Transverse colon (tissue), 4 donors: ENCODE measurements around the gene MRPL37. TPM values are rescaled to one million over a fixed set of nuclear protein-coding genes. Genes with fewer than 3 reads are reported as not detected.

Experiments
- DNase-seq: peaks from one replicate; pipeline ENCODE4 v3.0.0-alpha.2; 2019
- H3K27ac ChIP-seq, 4 donors: fragments of 200-600 bp; sonication (generic); 2 replicates each; pipeline ENCODE4 v1.5.1; 2016 to 2018; ENCODE audit warnings: inconsistent platforms in 4 of 4
- H3K27me3 ChIP-seq: fragments of 200-600 bp; sonication (generic); 2 replicates; pipeline ENCODE4 v1.5.1; 2017; ENCODE audit warnings: inconsistent platforms
- H3K36me3 ChIP-seq, 4 donors: fragments of 200-600 bp; sonication (generic); 2 replicates each; pipeline ENCODE4 v1.5.1; 2017 to 2019; ENCODE audit warnings: inconsistent platforms in 4 of 4
- H3K4me1 ChIP-seq, 4 donors: fragments of 200-600 bp; sonication (generic); 2 replicates each; pipeline ENCODE4 v1.5.1; 2017 to 2020; ENCODE audit warnings: inconsistent platforms in 4 of 4
- H3K4me3 ChIP-seq, 4 donors: fragments of 200-600 bp; sonication (generic); 1 replicate in 1 of 4; 2 replicates in 3 of 4; pipeline versions ENCODE4 v1.5.1 to v1.6.1; 2017 to 2019; ENCODE audit warnings: inconsistent platforms in 4 of 4
- H3K9me3 ChIP-seq, 2 donors: fragments of 200-600 bp; sonication (generic); 2 replicates each; pipeline ENCODE4 v1.5.1; 2017 to 2019; ENCODE audit warnings: inconsistent platforms in 2 of 2
- EP300 ChIP-seq: sonication (generic); formaldehyde crosslinking; IDR thresholded peaks from one replicate; pipeline ENCODE4 v1.6.1; 2017; ENCODE audit warnings: antibody characterized with exemption, low read depth
- POLR2A ChIP-seq: fragments of 450-650 bp; IDR thresholded peaks from one replicate; pipeline ENCODE4 v1.6.1; 2016; ENCODE audit warnings: antibody characterized with exemption, mild to moderate bottlenecking, moderate library complexity
- POLR2AphosphoS5 ChIP-seq, 3 donors: sonication (generic); formaldehyde crosslinking; IDR thresholded peaks; one replicate each; pipeline ENCODE4 v1.6.1; 2016; ENCODE audit warnings: antibody characterized with exemption in 3 of 3
- WGBS, 2 donors: methylation state at CpG; one replicate each; pipeline ENCODE4 v1.1.5; 2018; ENCODE audit warnings: low coverage in 1 of 2; 5-methylcytosine and 5-hydroxymethylcytosine counted together
- in situ Hi-C, 4 donors: fragments of 200-750 bp; cut with MboI; loops; one replicate each; pipeline versions ENCODE4 v1.15.0 to v1.15.1; 2017; ENCODE audit warnings: low sequenced_read_pairs in 3 of 4, low pct_ligation_motif_present in 1 of 4, low pct_unique_long_range_greater_than_20kb in 1 of 4
- intact Hi-C: fragments of 100-400 bp; cut with DNase I; formaldehyde crosslinking; loops from one replicate; pipeline ENCODE4 v1.15.1; 2023; ENCODE audit warnings: low total_unique reads
- total RNA-seq, 4 donors: library from RNA; depleted of rRNA; stranded (reverse); fragments of >200 nt; gene quantifications; one replicate each; pipeline ENCODE4 v1.1.0, GENCODE V29; 2016
- TF ChIP-seq, protein P1 (sequence below), 5 experiments: fragments of 200-600 bp in 3 of 5; fragments of 450-650 bp in 2 of 5; sonication (generic) in 3 of 5; IDR thresholded peaks; 1 replicate in 2 of 5; 2 replicates in 3 of 5; pipeline ENCODE4 v1.5.1; 2016 to 2017; ENCODE audit warnings: antibody characterized with exemption in 5 of 5, inconsistent platforms in 3 of 5, mild to moderate bottlenecking in 2 of 5, moderate library complexity in 1 of 5

The MRPL37 gene
- total RNA-seq, 4 donors from 2014 or later: 9.7 to 122 (median 57.8) TPM

DNA sequence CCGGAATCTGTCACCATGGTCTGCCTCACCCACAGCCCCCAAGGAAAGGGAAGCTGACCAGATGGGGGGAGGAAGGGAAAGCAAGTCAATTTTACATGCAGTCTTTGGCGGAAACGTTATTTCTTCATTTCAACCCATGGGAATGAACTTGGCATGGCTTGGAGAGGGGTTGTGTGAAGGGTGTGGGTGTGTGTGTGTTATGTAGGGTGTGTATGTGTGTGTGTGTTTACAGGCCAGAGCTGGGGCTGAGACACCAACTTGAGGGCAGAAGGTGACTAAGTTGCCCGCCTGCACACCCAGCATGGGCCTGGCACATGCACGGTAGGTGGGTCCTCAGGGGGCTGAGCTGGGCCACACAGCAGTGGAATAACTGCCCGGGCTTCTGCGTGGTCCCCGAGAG lies 65.2 kb downstream of the MRPL37 start:
- 87% methylated on average over 8 of the region's 8 CpGs; no CpG with 5 or more reads in 1 of the 2 donors for WGBS, 2 donors
- H3K4me1 ChIP-seq: peaks cover 0 to 19% (median 13%) of the 10 kb centered on the region in 4 donors
- no peak for TF ChIP-seq POLR2AphosphoS5 (IDR thresholded peaks at IDR 0.05)
- no peak for TF ChIP-seq POLR2A
- TF ChIP-seq EP300: no peak
- TF ChIP-seq, protein P1, sequence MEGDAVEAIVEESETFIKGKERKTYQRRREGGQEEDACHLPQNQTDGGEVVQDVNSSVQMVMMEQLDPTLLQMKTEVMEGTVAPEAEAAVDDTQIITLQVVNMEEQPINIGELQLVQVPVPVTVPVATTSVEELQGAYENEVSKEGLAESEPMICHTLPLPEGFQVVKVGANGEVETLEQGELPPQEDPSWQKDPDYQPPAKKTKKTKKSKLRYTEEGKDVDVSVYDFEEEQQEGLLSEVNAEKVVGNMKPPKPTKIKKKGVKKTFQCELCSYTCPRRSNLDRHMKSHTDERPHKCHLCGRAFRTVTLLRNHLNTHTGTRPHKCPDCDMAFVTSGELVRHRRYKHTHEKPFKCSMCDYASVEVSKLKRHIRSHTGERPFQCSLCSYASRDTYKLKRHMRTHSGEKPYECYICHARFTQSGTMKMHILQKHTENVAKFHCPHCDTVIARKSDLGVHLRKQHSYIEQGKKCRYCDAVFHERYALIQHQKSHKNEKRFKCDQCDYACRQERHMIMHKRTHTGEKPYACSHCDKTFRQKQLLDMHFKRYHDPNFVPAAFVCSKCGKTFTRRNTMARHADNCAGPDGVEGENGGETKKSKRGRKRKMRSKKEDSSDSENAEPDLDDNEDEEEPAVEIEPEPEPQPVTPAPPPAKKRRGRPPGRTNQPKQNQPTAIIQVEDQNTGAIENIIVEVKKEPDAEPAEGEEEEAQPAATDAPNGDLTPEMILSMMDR (IDR thresholded peaks at IDR 0.05): no peak
- no peak for DNase-seq
- no peaks in the 10 kb centered on the region for H3K36me3 ChIP-seq
- no peak overlapping the region for H3K27ac ChIP-seq
- H3K9me3 ChIP-seq: no peaks in the 10 kb centered on the region
- in situ Hi-C loops: no loop called here
- no peaks in the 10 kb centered on the region for H3K27me3 ChIP-seq
- no peak overlapping the region for H3K4me3 ChIP-seq
- intact Hi-C loops: no loop called here

DNA sequence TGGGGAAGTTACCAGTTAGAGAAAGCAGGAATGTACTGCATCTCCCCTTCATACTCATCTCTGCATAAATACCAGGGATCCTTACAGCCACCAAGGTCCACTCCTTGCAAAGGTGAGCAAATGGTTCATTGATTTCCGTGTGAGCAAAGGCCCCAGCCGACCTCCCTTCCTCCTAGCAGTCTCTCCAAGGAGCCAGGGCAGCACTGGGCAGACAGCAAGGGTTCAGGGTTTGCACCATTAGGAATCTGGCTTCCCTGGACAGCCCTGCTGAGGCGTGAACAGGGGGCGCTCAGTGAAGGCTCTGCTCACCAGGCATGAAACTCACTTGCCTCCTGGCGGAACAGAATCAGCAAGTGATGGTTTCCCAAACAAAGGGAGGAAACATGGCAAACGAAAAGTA lies 65.7 kb downstream of the MRPL37 start:
- WGBS, 2 donors: 93 to 100% methylated on average over 2 to 6 of the region's 6 CpGs
- no peaks in the 10 kb centered on the region for H3K36me3 ChIP-seq
- peaks cover 0 to 19% (median 13%) of the 10 kb centered on the region in 4 donors for H3K4me1 ChIP-seq
- H3K4me3 ChIP-seq: no peak overlapping the region
- TF ChIP-seq POLR2AphosphoS5 (IDR thresholded peaks at IDR 0.05): no peak
- TF ChIP-seq EP300: no peak
- TF ChIP-seq, protein P1 (IDR thresholded peaks at IDR 0.05): no peak
- no peak for TF ChIP-seq POLR2A
- H3K27ac ChIP-seq: no peak overlapping the region
- intact Hi-C loops: no loop called here
- no peaks in the 10 kb centered on the region for H3K27me3 ChIP-seq
- DNase-seq: no peak
- in situ Hi-C loops: no loop called here
- H3K9me3 ChIP-seq: no peaks in the 10 kb centered on the region

DNA sequence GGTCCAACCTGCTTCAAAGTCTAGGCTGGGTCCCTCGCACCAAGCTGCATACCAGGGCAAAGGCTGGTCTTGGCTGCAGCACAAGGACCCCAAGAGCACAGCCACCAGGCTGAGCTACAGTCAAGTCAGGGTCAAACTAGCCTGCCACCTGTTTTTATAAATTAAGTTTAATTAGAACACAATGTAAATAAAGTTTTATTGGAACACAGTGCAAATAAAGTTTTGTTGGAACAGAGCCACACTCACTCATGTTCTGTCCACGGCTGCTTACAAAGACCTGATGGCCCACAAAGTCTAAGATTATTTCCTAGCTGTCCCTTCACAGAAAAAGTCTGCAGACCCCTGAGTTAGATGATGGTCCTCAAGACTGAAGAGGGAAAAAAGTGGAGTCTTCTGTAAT lies 66.2 kb downstream of the MRPL37 start:
- in situ Hi-C loops (no loop called here), intact Hi-C loops (no loop called here)
- no peak for TF ChIP-seq POLR2AphosphoS5 (IDR thresholded peaks at IDR 0.05)
- no peak for TF ChIP-seq POLR2A
- TF ChIP-seq, protein P1 (IDR thresholded peaks at IDR 0.05): no peak
- no peak for TF ChIP-seq EP300
- no peaks in the 10 kb centered on the region for H3K36me3 ChIP-seq
- H3K4me1 ChIP-seq: peaks cover 0 to 20% (median 13%) of the 10 kb centered on the region in 4 donors
- no peaks in the 10 kb centered on the region for H3K9me3 ChIP-seq
- no peak overlapping the region for H3K4me3 ChIP-seq
- H3K27ac ChIP-seq: no peak overlapping the region
- no peak for DNase-seq
- 38 to 74% methylated on average over 1 to 2 of the region's 2 CpGs for WGBS, 2 donors
- no peaks in the 10 kb centered on the region for H3K27me3 ChIP-seq

DNA sequence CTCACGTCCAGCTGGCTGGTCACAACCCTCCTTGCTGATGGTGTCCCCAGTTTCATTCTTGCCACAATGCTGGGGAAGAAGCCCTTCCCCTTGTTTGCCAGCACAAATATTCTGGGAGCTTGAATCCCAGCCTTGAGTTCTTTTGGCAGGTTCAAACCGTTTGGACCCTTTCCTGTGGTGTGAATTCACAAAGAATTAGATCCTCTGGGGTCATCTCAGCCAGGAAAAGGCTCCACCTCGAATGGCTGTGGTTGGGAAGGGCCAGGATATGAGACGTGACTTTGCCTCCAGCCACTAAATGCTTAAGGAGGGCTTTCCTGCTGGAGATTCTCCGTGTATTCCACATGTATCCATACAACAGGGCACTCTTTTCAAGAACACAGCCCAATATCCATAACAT lies 66.9 kb downstream of the MRPL37 start:
- WGBS, 2 donors: 58 to 68% methylated on average over 3 to 5 of the region's 5 CpGs
- peaks cover 0 to 24% (median 15%) of the 10 kb centered on the region in 4 donors for H3K4me1 ChIP-seq
- TF ChIP-seq POLR2AphosphoS5 (IDR thresholded peaks at IDR 0.05) (no peak), EP300 (no peak), POLR2A (no peak)
- TF ChIP-seq, protein P1 (IDR thresholded peaks at IDR 0.05): no peak
- no peaks in the 10 kb centered on the region for H3K36me3 ChIP-seq
- DNase-seq: no peak
- H3K9me3 ChIP-seq: no peaks in the 10 kb centered on the region
- H3K27ac ChIP-seq: no peak overlapping the region
- intact Hi-C loops: no loop called here
- no peaks in the 10 kb centered on the region for H3K27me3 ChIP-seq
- no peak overlapping the region for H3K4me3 ChIP-seq
- in situ Hi-C loops: no loop called here

Other genes with a start within 250 kb of the MRPL37 start
- gene LDLRAD1, start 182.0 kb upstream of the MRPL37 start, total RNA-seq: not detected
- 100 to 1,000 TPM in 3 of 4 donors, 10 to 100 TPM in 1; 71.6 to 858 (median 226) TPM for gene TMEM59, start 147.0 kb upstream of the MRPL37 start, total RNA-seq
- gene TCEANC2, start 146.6 kb upstream of the MRPL37 start, total RNA-seq: 1 to 10 TPM; 1.4 to 7.1 (median 5.7) TPM
- under 1 TPM in 1 of 4 donors, not detected in 3; 0.48 TPM for gene CDCP2, start 47.2 kb upstream of the MRPL37 start, total RNA-seq
- gene CYB5RL, start 137 bp upstream of the MRPL37 start, total RNA-seq: 1 to 10 TPM; 1.9 to 5.1 (median 3.6) TPM
- 100 to 1,000 TPM in 1 of 4 donors, 10 to 100 TPM in 3; 28.7 to 162 (median 37.0) TPM for gene SSBP3, start 206.2 kb downstream of the MRPL37 start, total RNA-seq